HCT116 (cell line): ENCODE measurements around the gene NIM1K. TPM values are rescaled to one million over a fixed set of nuclear protein-coding genes. Genes with fewer than 3 reads are reported as not detected.

Experiments
- ATAC-seq: fragments of 200-7000 bp; cut with Tn5 transposase; 2 replicates; pipeline ENCODE4 v1.9.1; 2020; ENCODE audit warnings: mild to moderate bottlenecking, moderate library complexity
- BruUV-seq: library from RNA; stranded (reverse); fragments of 400-500 nt; replicated peaks from 2 replicates; lab custom pipeline; 2021; lab: Mats Ljungman, UMichigan
- CTCF ChIA-PET: fragments of 300-600 bp; sonication (Branson Sonifier 250); formaldehyde crosslinking; loops from one replicate; lab custom pipeline; 2021; ENCODE audit warnings: antibody characterized with exemption; lab: Charles Lee
- POLR2A ChIA-PET: fragments of 300-600, 350-600 bp; sonication (Branson Sonifier 250); formaldehyde crosslinking; loops from one replicate; lab custom pipeline; 2021; ENCODE audit warnings: antibody characterized with exemption; lab: Charles Lee
- RAD21 ChIA-PET, 2 experiments: fragments of 300-600 bp; sonication (Branson Sonifier 250); formaldehyde crosslinking; loops; one replicate each; lab custom pipeline; 2023; ENCODE audit warnings: low total read pairs in 2 of 2; ENCODE audit not compliant: uncharacterized antibody in 2 of 2, unreplicated experiment in 2 of 2, low non-redundant PET in 1 of 2; lab: Charles Lee
- DNase-seq: peaks from one replicate; pipeline ENCODE4 v3.0.0-alpha.2; 2010; ENCODE audit warnings: low read depth, low spot score
- H2AFZ ChIP-seq: fragments of 200-600 bp; shearing (Covaris generic), sonication (generic); 2 replicates; pipeline ENCODE4 v1.6.1; 2017; ENCODE audit warnings: low read depth, mixed run types, mixed read lengths, antibody characterized with exemption, low read length; ENCODE audit not compliant: poor library complexity, severe bottlenecking
- H3K27ac ChIP-seq: 2 replicates; pipeline ENCODE4 v1.5.1; 2012; ENCODE audit warnings: low read depth, low read length
- H3K27me3 ChIP-seq: fragments of 200-600 bp; sonication (generic); 2 replicates; pipeline ENCODE4 v1.6.1; 2016; ENCODE audit warnings: mixed run types, low read length, mixed read lengths; ENCODE audit not compliant: insufficient read depth
- H3K36me3 ChIP-seq, 2 experiments: fragments of 200-500 bp in 1 of 2; fragments of 200-600 bp in 1 of 2; sonication (Bioruptor generic) in 1 of 2; sonication (generic) in 1 of 2; 2 replicates each; pipeline versions ENCODE4 v1.5.1 to v1.6.1; 2014 to 2016; ENCODE audit warnings: low read length in 2 of 2, inconsistent platforms in 1 of 2, mixed read lengths in 1 of 2, mixed run types in 1 of 2; ENCODE audit not compliant: insufficient read depth in 2 of 2, control insufficient read depth in 1 of 2
- H3K4me1 ChIP-seq, 2 experiments: fragments of 200-600 bp in 1 of 2; sonication (generic) in 1 of 2; 2 replicates each; pipeline versions ENCODE4 v1.5.1 to v1.6.1; 2012 to 2017; ENCODE audit warnings: low read length in 2 of 2, inconsistent platforms in 1 of 2, mild to moderate bottlenecking in 1 of 2, mixed read lengths in 1 of 2, mixed run types in 1 of 2, moderate library complexity in 1 of 2; ENCODE audit not compliant: insufficient read depth in 2 of 2, control insufficient read depth in 1 of 2
- H3K4me2 ChIP-seq: fragments of 200-600 bp; sonication (generic); 2 replicates; pipeline ENCODE4 v1.6.1; 2017; ENCODE audit warnings: mixed run types, low read length, mixed read lengths
- H3K4me3 ChIP-seq, 2 experiments: fragments of 200-600 bp in 1 of 2; sonication (generic) in 1 of 2; replicated peaks in 1 of 2; 2 replicates each; pipeline ENCODE4 v1.5.1; 2011 to 2016; ENCODE audit warnings: low read length in 2 of 2, control low read depth in 1 of 2, low read depth in 1 of 2, mild to moderate bottlenecking in 1 of 2, mixed read lengths in 1 of 2, mixed run types in 1 of 2
- H3K79me2 ChIP-seq: fragments of 200-600 bp; sonication (generic); 2 replicates; pipeline ENCODE4 v1.6.1; 2017; ENCODE audit warnings: mild to moderate bottlenecking, mixed run types, low read length, moderate library complexity, mixed read lengths; ENCODE audit not compliant: insufficient read depth
- H3K9ac ChIP-seq: fragments of 200-600 bp; sonication (generic); 2 replicates; pipeline ENCODE4 v1.6.1; 2016; ENCODE audit warnings: low read length, mixed read lengths
- H3K9me2 ChIP-seq: fragments of 200-600 bp; sonication (generic), shearing (Covaris generic); 2 replicates; pipeline ENCODE4 v1.6.1; 2017; ENCODE audit warnings: mixed run types, mild to moderate bottlenecking, moderate library complexity; ENCODE audit not compliant: insufficient read depth
- H3K9me3 ChIP-seq, 2 experiments: fragments of 200-500 bp in 1 of 2; fragments of 200-600 bp in 1 of 2; sonication (Bioruptor generic) in 1 of 2; sonication (generic) in 1 of 2; 2 replicates each; pipeline ENCODE4 v1.6.1; 2014 to 2017; ENCODE audit warnings: low read length in 2 of 2, mixed read lengths in 2 of 2, inconsistent platforms in 1 of 2, low read depth in 1 of 2, mild to moderate bottlenecking in 1 of 2, mixed run types in 1 of 2, moderate library complexity in 1 of 2; ENCODE audit not compliant: control insufficient read depth in 1 of 2, insufficient read depth in 1 of 2
- H4K20me1 ChIP-seq: fragments of 200-600 bp; sonication (generic), shearing (Covaris generic); 2 replicates; pipeline ENCODE4 v1.6.1; 2017; ENCODE audit warnings: mixed run types, mild to moderate bottlenecking, moderate library complexity; ENCODE audit not compliant: insufficient read depth
- CBX3 ChIP-seq: IDR thresholded peaks from 2 replicates; pipeline ENCODE4 v1.6.1; 2012; ENCODE audit warnings: low read depth
- CEBPB ChIP-seq: IDR thresholded peaks from 2 replicates; pipeline ENCODE4 v1.6.1; 2012; ENCODE audit warnings: low read depth
- CTCF ChIP-seq, 3 experiments: fragments of 200-600 bp in 1 of 3; sonication (generic) in 1 of 3; IDR thresholded peaks in 2 of 3; conservative IDR thresholded peaks in 1 of 3; 2 replicates each; pipeline ENCODE4 v1.5.1; 2012 to 2017; ENCODE audit warnings: low read depth in 2 of 3, low read length in 2 of 3, antibody characterized with exemption in 1 of 3, borderline replicate concordance in 1 of 3, control low read depth in 1 of 3, mild to moderate bottlenecking in 1 of 3, mixed read lengths in 1 of 3, mixed run types in 1 of 3, moderate library complexity in 1 of 3; ENCODE audit not compliant: insufficient read depth in 1 of 3
- EGR1 ChIP-seq: IDR thresholded peaks from 2 replicates; pipeline ENCODE4 v1.6.1; 2012; ENCODE audit warnings: low read depth
- EZH2 ChIP-seq: fragments of 200-600 bp; sonication (generic); IDR thresholded peaks from 2 replicates; pipeline ENCODE4 v1.6.1; 2017; ENCODE audit warnings: antibody characterized with exemption, mixed run types
- MAX ChIP-seq: IDR thresholded peaks from 2 replicates; pipeline ENCODE4 v1.6.1; 2012
- POLR2AphosphoS5 ChIP-seq: IDR thresholded peaks from 2 replicates; pipeline ENCODE4 v1.6.1; 2011; ENCODE audit warnings: mild to moderate bottlenecking, low read depth, low read length, moderate library complexity
- RAD21 ChIP-seq: IDR thresholded peaks from 2 replicates; pipeline ENCODE4 v1.6.1; 2012; ENCODE audit warnings: low read depth, mild to moderate bottlenecking
- SP1 ChIP-seq: IDR thresholded peaks from 2 replicates; pipeline ENCODE4 v1.6.1; 2012; ENCODE audit warnings: low read depth
- SRF ChIP-seq: IDR thresholded peaks from 2 replicates; pipeline ENCODE4 v1.6.1; 2012; ENCODE audit warnings: low read depth
- TCF7L2 ChIP-seq: IDR thresholded peaks from 2 replicates; pipeline ENCODE4 v1.7.0; 2011; ENCODE audit warnings: borderline replicate concordance, inconsistent platforms; ENCODE audit not compliant: insufficient read depth, insufficient read length; ENCODE audit errors: extremely low read depth
- YY1 ChIP-seq: IDR thresholded peaks from 2 replicates; pipeline ENCODE4 v1.6.1; 2011; ENCODE audit warnings: low read length, low read depth, moderate library complexity, mild to moderate bottlenecking; ENCODE audit not compliant: insufficient replicate concordance; ENCODE audit errors: extremely low read depth
- ZBTB33 ChIP-seq: IDR thresholded peaks from 2 replicates; pipeline ENCODE4 v1.6.1; 2011; ENCODE audit warnings: mild to moderate bottlenecking, low read length, moderate library complexity; ENCODE audit not compliant: insufficient replicate concordance; ENCODE audit errors: extremely low read depth
- ZFX ChIP-seq: fragments of 450-650 bp; IDR thresholded peaks from 2 replicates; pipeline ENCODE4 v1.6.1; 2017
- ZNF274 ChIP-seq: fragments of 200-500 bp; sonication (Bioruptor generic); IDR thresholded peaks from 2 replicates; pipeline ENCODE4 v1.6.1; 2014; ENCODE audit warnings: mild to moderate bottlenecking, low read depth, low read length, inconsistent platforms
- intact Hi-C: fragments of 100-400 bp; cut with micrococcal nuclease; formaldehyde crosslinking; loops from 2 replicates; pipeline ENCODE4 v1.10.0; 2022
- total RNA-seq: library from RNA; stranded (reverse); gene quantifications from one replicate; pipeline ENCODE4 v1.2.1, GENCODE V29; 2021; ENCODE audit not compliant: unreplicated experiment
- TF ChIP-seq, protein P1 (sequence below): IDR thresholded peaks from 2 replicates; pipeline ENCODE4 v1.6.1; 2012; ENCODE audit warnings: low read depth

The NIM1K gene
- total RNA-seq, 1 experiment from 2014 or later = 0.44 TPM

GRCh38 chr5:43301653-43302091 is 109.6 kb downstream of the NIM1K start:
- intact Hi-C loops = loop anchor here (10.0 kb wide), 1 partner anchor 387 kb away; no protein-coding TSS in a partner anchor
- Histone ChIP-seq H3K27me3 (no peaks in the 10 kb centered on the region), H3K4me2 (no peak overlapping the region), H3K9me2 (no peaks in the 10 kb centered on the region), H3K4me3 (no peak overlapping the region), H3K36me3 (peaks cover 9 to 14% of the 10 kb centered on the region in 2 experiments), H4K20me1 (no peaks in the 10 kb centered on the region), H3K27ac (no peak overlapping the region), H3K79me2 (peaks cover 58% of the 10 kb centered on the region), H3K9ac (no peak overlapping the region), H3K4me1 (no peaks in the 10 kb centered on the region), H2AFZ (no peak overlapping the region), H3K9me3 (no peaks in the 10 kb centered on the region)
- no TSS peak for BruUV-seq
- ChIA-PET RAD21 (no interaction called here), POLR2A (no interaction called here), CTCF (no interaction called here)
- no peak for TF ChIP-seq MAX
- no peak for TF ChIP-seq ZBTB33
- no peak for TF ChIP-seq RAD21
- no peak for TF ChIP-seq EGR1
- TF ChIP-seq, protein P1, sequence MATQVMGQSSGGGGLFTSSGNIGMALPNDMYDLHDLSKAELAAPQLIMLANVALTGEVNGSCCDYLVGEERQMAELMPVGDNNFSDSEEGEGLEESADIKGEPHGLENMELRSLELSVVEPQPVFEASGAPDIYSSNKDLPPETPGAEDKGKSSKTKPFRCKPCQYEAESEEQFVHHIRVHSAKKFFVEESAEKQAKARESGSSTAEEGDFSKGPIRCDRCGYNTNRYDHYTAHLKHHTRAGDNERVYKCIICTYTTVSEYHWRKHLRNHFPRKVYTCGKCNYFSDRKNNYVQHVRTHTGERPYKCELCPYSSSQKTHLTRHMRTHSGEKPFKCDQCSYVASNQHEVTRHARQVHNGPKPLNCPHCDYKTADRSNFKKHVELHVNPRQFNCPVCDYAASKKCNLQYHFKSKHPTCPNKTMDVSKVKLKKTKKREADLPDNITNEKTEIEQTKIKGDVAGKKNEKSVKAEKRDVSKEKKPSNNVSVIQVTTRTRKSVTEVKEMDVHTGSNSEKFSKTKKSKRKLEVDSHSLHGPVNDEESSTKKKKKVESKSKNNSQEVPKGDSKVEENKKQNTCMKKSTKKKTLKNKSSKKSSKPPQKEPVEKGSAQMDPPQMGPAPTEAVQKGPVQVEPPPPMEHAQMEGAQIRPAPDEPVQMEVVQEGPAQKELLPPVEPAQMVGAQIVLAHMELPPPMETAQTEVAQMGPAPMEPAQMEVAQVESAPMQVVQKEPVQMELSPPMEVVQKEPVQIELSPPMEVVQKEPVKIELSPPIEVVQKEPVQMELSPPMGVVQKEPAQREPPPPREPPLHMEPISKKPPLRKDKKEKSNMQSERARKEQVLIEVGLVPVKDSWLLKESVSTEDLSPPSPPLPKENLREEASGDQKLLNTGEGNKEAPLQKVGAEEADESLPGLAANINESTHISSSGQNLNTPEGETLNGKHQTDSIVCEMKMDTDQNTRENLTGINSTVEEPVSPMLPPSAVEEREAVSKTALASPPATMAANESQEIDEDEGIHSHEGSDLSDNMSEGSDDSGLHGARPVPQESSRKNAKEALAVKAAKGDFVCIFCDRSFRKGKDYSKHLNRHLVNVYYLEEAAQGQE = no peak
- TF ChIP-seq POLR2AphosphoS5 = no peak
- TF ChIP-seq YY1 = no peak
- no peak for TF ChIP-seq ZNF274
- TF ChIP-seq ZFX = no peak
- TF ChIP-seq CTCF (IDR thresholded peaks at IDR 0.05 in 2 of 3, conservative IDR thresholded peaks at IDR 0.05 in 1 of 3; ENCODE audit: borderline replicate concordance in 1 of 3, insufficient read depth in 1 of 3, low read depth in 2 of 3, low read length in 2 of 3) = no peak
- no peak for TF ChIP-seq EZH2
- no peak for TF ChIP-seq CEBPB
- no peak for TF ChIP-seq CBX3
- TF ChIP-seq SRF = no peak
- no peak for TF ChIP-seq TCF7L2
- no peak for TF ChIP-seq SP1
- no peak for DNase-seq
- ATAC-seq = no peak
